Aortic smooth muscle cell (primary cell): Measurements from ENCODE around the gene SLMAP. TPM values are rescaled to one million over a fixed set of nuclear protein-coding genes. Genes with fewer than 3 reads are reported as not detected.

Experiments used
- total RNA-seq: library from RNA; depleted of rRNA; stranded (reverse); fragments of >200 nt; gene quantifications from 2 replicates; pipeline ENCODE4 v1.2.3, GENCODE V29; 2014

SLMAP gene
- total RNA-seq = 39.6 and 46.8 TPM in 2 replicates

GRCh38 chr3:57755741-57756527 is at the start of gene SLMAP:
Gene SLMAP, plus strand, starts transcription at chr3:57756309. Its CDS starts 1,343 bp downstream, at chr3:57757652.

Other genes with a start within 250 kb of the SLMAP start
- gene DNAH12, start 212.0 kb upstream of the SLMAP start, total RNA-seq = under 0.01 and 0.12 TPM in 2 replicates
- 12.4 and 17.2 TPM in 2 replicates for gene PDE12, start 200.0 kb upstream of the SLMAP start, total RNA-seq
- gene ARF4, start 159.0 kb upstream of the SLMAP start, total RNA-seq = 277 and 312 TPM in 2 replicates
- 17.1 and 19.6 TPM in 2 replicates for gene DENND6A, start 63.2 kb upstream of the SLMAP start, total RNA-seq